Activated CD8-positive, alpha-beta T cell treated with anti-CD3 and anti-CD28 coated beads for 36 hours (primary cell): ENCODE results near the gene UFSP1. TPM values are rescaled to one million over a fixed set of nuclear protein-coding genes. Genes with fewer than 3 reads are reported as not detected.
A peak's percentile ranks its signal among the peaks of the same experiment; 100 is the strongest.

Experiments used
- ATAC-seq: fragments of 200-7000 bp; cut with Tn5 transposase; one replicate; pipeline ENCODE4 v1.10.0; 2021; ENCODE audit warnings: mild to moderate bottlenecking, moderate library complexity
- CTCF ChIA-PET: fragments of 350-600 bp; sonication (Branson Sonifier 250); formaldehyde crosslinking; loops from one replicate; lab custom pipeline; 2021; ENCODE audit warnings: antibody characterized with exemption; lab: Charles Lee
- POLR2A ChIA-PET: fragments of 350-600 bp; sonication (Branson Sonifier 250); formaldehyde crosslinking; loops from one replicate; lab custom pipeline; 2021; ENCODE audit warnings: antibody characterized with exemption; lab: Charles Lee
- DNase-seq: peaks from one replicate; pipeline ENCODE4 v3.0.0-alpha.2; 2020
- H3K27ac Mint-ChIP-seq: one replicate; pipeline ENCODE4 v1.8.0; 2021; ENCODE audit warnings: mild to moderate bottlenecking, mixed read lengths
- H3K27me3 Mint-ChIP-seq: one replicate; pipeline ENCODE4 v1.8.0; 2021; ENCODE audit warnings: mixed read lengths
- H3K36me3 Mint-ChIP-seq: one replicate; pipeline ENCODE4 v1.8.0; 2021; ENCODE audit warnings: low read depth, mixed read lengths
- H3K4me1 Mint-ChIP-seq: one replicate; pipeline ENCODE4 v1.8.0; 2021; ENCODE audit warnings: low read depth, mixed read lengths
- H3K4me3 Mint-ChIP-seq: one replicate; pipeline ENCODE4 v1.8.0; 2021; ENCODE audit warnings: mild to moderate bottlenecking, moderate library complexity, mixed read lengths
- H3K9me3 Mint-ChIP-seq: one replicate; pipeline ENCODE4 v1.8.0; 2021; ENCODE audit warnings: mixed read lengths
- CTCF ChIP-seq: fragments of 200-600 bp; IDR thresholded peaks from one replicate; pipeline ENCODE4 v1.8.0; 2022; ENCODE audit warnings: antibody characterized with exemption, mild to moderate bottlenecking
- intact Hi-C: fragments of 100-400 bp; cut with micrococcal nuclease; formaldehyde crosslinking; loops from one replicate; pipeline ENCODE4 v1.10.0; 2022
- total RNA-seq, 2 experiments: library from RNA; stranded (reverse); gene quantifications; one replicate each; pipeline ENCODE4 v1.2.3, GENCODE V29; 2021

The UFSP1 gene
- total RNA-seq, 2 experiments from 2014 or later = 2.1 to 2.2 TPM

- Mint-ChIP-seq H3K27me3 (peaks cover 45% of the 10 kb centered on the region), H3K4me3 (peak overlapping the region; percentile 17), H3K27ac (no peak overlapping the region), H3K4me1 (peaks cover 14% of the 10 kb centered on the region), H3K36me3 (no peaks in the 10 kb centered on the region), H3K9me3 (no peaks in the 10 kb centered on the region)
- POLR2A ChIA-PET = interaction anchor here (1.3 kb wide), 1 partner anchor 19 kb away, joined by 4 read pairs; no protein-coding TSS in a partner anchor
- TF ChIP-seq CTCF = peak; percentile 94
- CTCF ChIA-PET = interaction anchor here (0.6 to 2.9 kb wide), 15 partner anchors 8 to 297 kb away, joined by 3 to 15 read pairs (median 4); partner anchors contain the start of gene TRIM56
- ATAC-seq = peak; percentile 22
- intact Hi-C loops = loop anchor here (5.0 kb wide), 1 partner anchor 182 kb away; no protein-coding TSS in a partner anchor
- DNase-seq = peak; percentile 72
Measured at GRCh38 chr7:100894860-100895700, 5.6 kb upstream of the UFSP1 start.

GRCh38 chr7:100893910-100894721 is 4.6 kb upstream of the UFSP1 start:
- DNase-seq = no peak
- H3K9me3 Mint-ChIP-seq = no peaks in the 10 kb centered on the region
- H3K4me3 Mint-ChIP-seq = no peak overlapping the region
- TF ChIP-seq CTCF = no peak
- no peak overlapping the region for H3K27ac Mint-ChIP-seq
- no peaks in the 10 kb centered on the region for H3K36me3 Mint-ChIP-seq
- H3K27me3 Mint-ChIP-seq = peaks cover 43% of the 10 kb centered on the region
- peaks cover 14% of the 10 kb centered on the region for H3K4me1 Mint-ChIP-seq
- intact Hi-C loops = no loop called here
- POLR2A ChIA-PET = interaction anchor here (0.5 to 1.3 kb wide), 2 partner anchors 18 to 19 kb away, joined by 3 to 4 read pairs; partner anchors contain the start of gene SRRT
- CTCF ChIA-PET = interaction anchor here (0.8 to 2.9 kb wide), 11 partner anchors 9 to 277 kb away, joined by 3 to 15 read pairs (median 4); partner anchors contain the start of gene TRIM56
- no peak for ATAC-seq

- intact Hi-C loops = no loop called here
- Mint-ChIP-seq H3K27me3 (peaks cover 43% of the 10 kb centered on the region), H3K36me3 (peaks cover 7% of the 10 kb centered on the region), H3K9me3 (no peaks in the 10 kb centered on the region), H3K4me1 (peaks cover 16% of the 10 kb centered on the region), H3K4me3 (no peak overlapping the region), H3K27ac (no peak overlapping the region)
- ChIA-PET POLR2A (interaction anchor here (0.5 kb wide), 1 partner anchor 18 kb away, joined by 3 read pairs; the partner anchor contains the start of gene SRRT), CTCF (interaction anchor here (2.5 to 2.9 kb wide), 3 partner anchors 165 to 184 kb away, joined by 8 to 15 read pairs (median 10); no protein-coding TSS in a partner anchor)
- TF ChIP-seq CTCF = no peak
- no peak for DNase-seq
- ATAC-seq = no peak
Measured at GRCh38 chr7:100893318-100893895, 3.9 kb upstream of the UFSP1 start.

GRCh38 chr7:100892364-100893317 is 3.1 kb upstream of the UFSP1 start:
- DNase-seq (no peak), ATAC-seq (no peak)
- intact Hi-C loops = no loop called here
- ChIA-PET CTCF (interaction anchor here (2.5 kb wide), 1 partner anchor 166 kb away, joined by 8 read pairs; no protein-coding TSS in a partner anchor), POLR2A (no interaction called here)
- Mint-ChIP-seq H3K4me3 (no peak overlapping the region), H3K36me3 (peaks cover 14% of the 10 kb centered on the region), H3K9me3 (no peaks in the 10 kb centered on the region), H3K27me3 (peaks cover 38% of the 10 kb centered on the region), H3K27ac (no peak overlapping the region), H3K4me1 (peaks cover 22% of the 10 kb centered on the region)
- TF ChIP-seq CTCF = no peak
